Ishikawa (cell line): ENCODE results near the gene DHRSX.

Experiments
- CEBPB ChIP-seq: IDR thresholded peaks from 2 replicates; pipeline ENCODE4 v1.6.1; 2012
- CREB1 ChIP-seq: IDR thresholded peaks from 2 replicates; pipeline ENCODE4 v1.6.1; 2012; ENCODE audit warnings: low read depth
- EGR1 ChIP-seq: IDR thresholded peaks from 2 replicates; pipeline ENCODE4 v1.6.1; 2012
- EP300 ChIP-seq: IDR thresholded peaks from 2 replicates; pipeline ENCODE4 v1.6.1; 2012; ENCODE audit warnings: borderline replicate concordance
- FOXM1 ChIP-seq: IDR thresholded peaks from 2 replicates; pipeline ENCODE4 v1.6.1; 2012; ENCODE audit warnings: low read depth, borderline replicate concordance
- NFIC ChIP-seq: IDR thresholded peaks from 2 replicates; pipeline ENCODE4 v1.6.1; 2012
- RAD21 ChIP-seq: IDR thresholded peaks from 2 replicates; pipeline ENCODE4 v1.6.1; 2012; ENCODE audit warnings: low read depth
- TAF1 ChIP-seq: IDR thresholded peaks from 2 replicates; pipeline ENCODE4 v1.6.1; 2012; ENCODE audit warnings: low read depth, mild to moderate bottlenecking
- TCF12 ChIP-seq: IDR thresholded peaks from 2 replicates; pipeline ENCODE4 v1.6.1; 2012; ENCODE audit warnings: low read depth
- TEAD4 ChIP-seq: IDR thresholded peaks from 2 replicates; pipeline ENCODE4 v1.6.1; 2012
- YY1 ChIP-seq: IDR thresholded peaks from 2 replicates; pipeline ENCODE4 v1.6.1; 2012; ENCODE audit warnings: low read depth
- ZBTB7A ChIP-seq: IDR thresholded peaks from 2 replicates; pipeline ENCODE4 v1.6.1; 2012; ENCODE audit warnings: low read depth
- TF ChIP-seq, protein P1 (sequence below): IDR thresholded peaks from 2 replicates; pipeline ENCODE4 v1.6.1; 2012
- TF ChIP-seq, protein P2 (sequence below): IDR thresholded peaks from 2 replicates; pipeline ENCODE4 v1.6.1; 2012; ENCODE audit warnings: low read depth, mild to moderate bottlenecking
- TF ChIP-seq, protein P3 (sequence below): IDR thresholded peaks from 2 replicates; pipeline ENCODE4 v1.6.1; 2012

Gene DHRSX

DNA sequence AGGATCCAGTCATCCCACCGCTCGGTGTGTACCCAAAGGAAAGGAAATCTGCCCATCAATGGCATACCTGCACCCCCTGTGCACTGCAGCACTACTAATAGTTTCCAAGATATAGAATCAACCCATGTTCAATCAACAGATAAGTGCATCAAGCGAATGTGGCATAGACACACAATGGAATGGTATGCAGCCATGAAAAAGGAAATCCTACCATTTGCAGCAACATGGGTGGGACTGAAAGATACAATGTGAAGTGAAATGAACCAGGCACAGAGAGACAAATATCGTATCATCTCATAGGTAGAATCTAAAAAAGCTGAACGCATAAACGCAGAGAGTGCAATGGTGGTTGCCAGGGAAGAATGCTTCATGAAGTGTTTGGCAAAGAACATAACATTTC is 42.5 kb downstream of the DHRSX start:
- no peak for TF ChIP-seq YY1
- no peak for TF ChIP-seq TCF12
- TF ChIP-seq CEBPB = no peak

DNA sequence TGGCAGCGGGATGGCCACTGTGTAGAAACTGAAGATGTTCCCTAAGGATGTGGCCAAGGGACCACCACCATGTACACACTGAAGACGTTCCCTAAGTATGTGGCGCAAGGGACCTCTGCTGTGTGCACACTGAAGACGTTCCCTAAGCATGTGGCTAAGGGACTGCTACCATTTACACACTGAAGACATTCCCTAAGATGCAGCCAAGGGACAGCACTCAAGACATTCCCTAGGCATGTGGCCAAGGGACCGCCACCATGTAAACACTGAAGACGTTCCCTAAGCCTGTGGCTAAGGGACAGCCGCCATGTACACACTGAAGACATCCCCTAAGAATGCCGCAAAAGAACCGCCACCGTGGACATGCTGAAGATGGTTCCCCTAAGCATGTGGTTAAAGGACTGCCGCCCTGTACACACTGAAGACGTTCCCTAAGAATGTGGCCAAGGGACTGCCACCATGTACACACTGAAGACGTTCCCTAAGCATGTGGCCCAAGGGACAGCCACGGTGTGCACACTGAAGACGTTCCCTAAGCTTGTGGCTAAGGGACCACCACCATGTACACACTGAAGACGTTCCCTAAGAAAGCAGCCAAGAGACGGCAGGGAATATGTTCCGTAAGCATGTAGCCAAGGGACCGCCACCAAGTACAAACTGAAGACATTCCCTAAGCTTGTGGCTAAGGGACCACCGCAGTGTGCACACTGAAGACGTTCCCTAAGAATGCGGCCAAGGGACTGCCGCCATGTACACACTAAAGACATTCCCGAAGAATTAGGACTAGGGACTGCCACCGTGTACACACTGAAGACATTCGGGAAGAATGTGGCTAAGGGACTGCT is 43.3 kb downstream of the DHRSX start:
- TF ChIP-seq CREB1 (no peak), CEBPB (0 out of 2 replicates have a peak, but pooled peaks have one; percentile 10), FOXM1 (no peak), EGR1 (no peak), ZBTB7A (no peak), TCF12 (no peak), EP300 (peak; percentile 3; the same call in 1 of the 2 replicates), RAD21 (no peak), TEAD4 (peak; percentile 46; the same call in 1 of the 2 replicates), NFIC (peak; percentile 80), TAF1 (no peak), YY1 (peak; percentile 56; the same call in 1 of the 2 replicates)
- TF ChIP-seq, protein P1, sequence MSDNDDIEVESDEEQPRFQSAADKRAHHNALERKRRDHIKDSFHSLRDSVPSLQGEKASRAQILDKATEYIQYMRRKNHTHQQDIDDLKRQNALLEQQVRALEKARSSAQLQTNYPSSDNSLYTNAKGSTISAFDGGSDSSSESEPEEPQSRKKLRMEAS = no peak; the same call in 1 of the 2 replicates
- TF ChIP-seq, protein P2, sequence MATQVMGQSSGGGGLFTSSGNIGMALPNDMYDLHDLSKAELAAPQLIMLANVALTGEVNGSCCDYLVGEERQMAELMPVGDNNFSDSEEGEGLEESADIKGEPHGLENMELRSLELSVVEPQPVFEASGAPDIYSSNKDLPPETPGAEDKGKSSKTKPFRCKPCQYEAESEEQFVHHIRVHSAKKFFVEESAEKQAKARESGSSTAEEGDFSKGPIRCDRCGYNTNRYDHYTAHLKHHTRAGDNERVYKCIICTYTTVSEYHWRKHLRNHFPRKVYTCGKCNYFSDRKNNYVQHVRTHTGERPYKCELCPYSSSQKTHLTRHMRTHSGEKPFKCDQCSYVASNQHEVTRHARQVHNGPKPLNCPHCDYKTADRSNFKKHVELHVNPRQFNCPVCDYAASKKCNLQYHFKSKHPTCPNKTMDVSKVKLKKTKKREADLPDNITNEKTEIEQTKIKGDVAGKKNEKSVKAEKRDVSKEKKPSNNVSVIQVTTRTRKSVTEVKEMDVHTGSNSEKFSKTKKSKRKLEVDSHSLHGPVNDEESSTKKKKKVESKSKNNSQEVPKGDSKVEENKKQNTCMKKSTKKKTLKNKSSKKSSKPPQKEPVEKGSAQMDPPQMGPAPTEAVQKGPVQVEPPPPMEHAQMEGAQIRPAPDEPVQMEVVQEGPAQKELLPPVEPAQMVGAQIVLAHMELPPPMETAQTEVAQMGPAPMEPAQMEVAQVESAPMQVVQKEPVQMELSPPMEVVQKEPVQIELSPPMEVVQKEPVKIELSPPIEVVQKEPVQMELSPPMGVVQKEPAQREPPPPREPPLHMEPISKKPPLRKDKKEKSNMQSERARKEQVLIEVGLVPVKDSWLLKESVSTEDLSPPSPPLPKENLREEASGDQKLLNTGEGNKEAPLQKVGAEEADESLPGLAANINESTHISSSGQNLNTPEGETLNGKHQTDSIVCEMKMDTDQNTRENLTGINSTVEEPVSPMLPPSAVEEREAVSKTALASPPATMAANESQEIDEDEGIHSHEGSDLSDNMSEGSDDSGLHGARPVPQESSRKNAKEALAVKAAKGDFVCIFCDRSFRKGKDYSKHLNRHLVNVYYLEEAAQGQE = no peak
- TF ChIP-seq, protein P3, sequence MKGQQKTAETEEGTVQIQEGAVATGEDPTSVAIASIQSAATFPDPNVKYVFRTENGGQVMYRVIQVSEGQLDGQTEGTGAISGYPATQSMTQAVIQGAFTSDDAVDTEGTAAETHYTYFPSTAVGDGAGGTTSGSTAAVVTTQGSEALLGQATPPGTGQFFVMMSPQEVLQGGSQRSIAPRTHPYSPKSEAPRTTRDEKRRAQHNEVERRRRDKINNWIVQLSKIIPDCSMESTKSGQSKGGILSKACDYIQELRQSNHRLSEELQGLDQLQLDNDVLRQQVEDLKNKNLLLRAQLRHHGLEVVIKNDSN = no peak

DNA sequence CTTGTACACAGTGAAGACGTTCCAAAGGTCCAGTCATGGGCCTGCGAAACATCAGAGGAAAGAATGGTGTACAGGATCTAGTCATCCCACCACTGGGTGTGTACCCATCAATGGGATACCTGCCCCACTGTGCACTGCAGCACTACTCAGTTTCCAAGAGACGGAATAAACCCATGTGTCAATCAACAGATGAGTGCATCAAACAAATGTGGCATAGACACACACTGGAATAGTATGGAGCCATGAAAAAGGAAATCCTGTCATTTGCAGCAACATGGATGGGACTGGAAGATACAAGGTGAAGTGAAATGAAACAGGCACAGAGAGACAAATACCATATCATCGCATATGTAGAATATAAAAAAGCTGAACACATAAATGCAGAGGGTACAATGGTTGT is 48.0 kb downstream of the DHRSX start:
- TF ChIP-seq NFIC (no peak), EGR1 (no peak), ZBTB7A (no peak), RAD21 (no peak), TEAD4 (no peak), CREB1 (no peak)
- TF ChIP-seq, protein P1 = no peak

DNA sequence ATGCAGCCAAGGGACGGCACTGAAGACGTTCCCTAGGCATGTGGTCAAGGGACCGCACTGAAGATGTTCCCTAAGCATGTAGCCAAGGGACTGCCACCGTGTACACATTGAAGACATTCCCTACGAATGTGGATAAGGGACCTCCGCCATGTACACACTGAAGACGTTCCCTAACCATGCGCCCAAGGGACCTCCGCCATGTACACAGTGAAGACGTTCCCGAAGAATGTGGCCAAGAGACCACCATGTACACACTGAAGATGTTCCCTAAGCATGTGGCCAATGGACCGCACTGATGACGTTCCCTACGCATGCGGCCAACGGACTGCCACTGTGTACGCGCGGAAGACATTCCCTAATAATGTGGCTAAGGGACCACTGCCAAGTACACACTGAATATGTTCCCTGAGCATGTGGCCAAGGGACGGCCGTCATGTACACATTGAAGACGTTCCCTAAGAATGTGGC is 48.4 kb downstream of the DHRSX start:
- TF ChIP-seq CREB1 (no peak), CEBPB (no peak), YY1 (0 out of 2 replicates have a peak, but pooled peaks have one; percentile 0)

DNA sequence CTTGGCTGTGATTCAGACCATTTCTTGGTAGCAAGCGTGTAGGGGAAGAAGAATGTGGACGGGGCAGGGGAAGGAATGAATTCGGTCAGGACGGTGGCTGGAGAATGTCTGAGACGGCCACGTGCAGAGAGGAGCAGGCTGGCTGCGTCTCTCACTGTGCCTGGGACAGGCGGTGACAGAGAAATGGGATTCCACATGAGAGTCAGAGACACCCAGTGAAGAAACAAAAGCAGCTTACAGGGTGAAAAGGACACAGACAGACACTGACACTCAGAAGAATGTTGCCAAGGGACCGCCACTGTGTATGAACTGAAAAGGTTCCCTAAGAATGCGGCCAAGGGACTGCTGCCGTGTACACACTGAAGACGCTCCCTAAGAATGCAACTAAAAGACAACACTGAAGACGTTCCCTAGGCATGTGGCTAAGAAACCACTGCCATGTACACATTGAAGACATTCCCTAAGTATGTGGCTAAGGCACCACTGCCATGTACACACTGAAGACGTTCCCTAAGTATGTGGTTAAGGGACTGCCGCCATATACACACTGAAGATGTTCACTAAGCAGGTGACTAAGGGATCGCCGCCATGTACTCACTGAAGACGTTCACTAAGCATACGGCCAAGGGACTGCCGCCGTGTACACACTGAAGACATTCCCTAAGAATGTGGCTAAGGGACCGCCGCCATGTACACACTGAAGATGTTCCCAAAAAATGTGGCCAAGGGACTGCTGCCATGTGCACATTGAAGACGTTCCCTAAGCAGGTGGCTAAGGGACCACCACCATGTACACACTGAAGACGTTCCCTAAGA is 49.1 kb downstream of the DHRSX start:
- TF ChIP-seq EGR1 = no peak
- no peak for TF ChIP-seq CREB1
- TF ChIP-seq, protein P1 = no peak; the same call in 1 of the 2 replicates
- no peak for TF ChIP-seq FOXM1
- no peak for TF ChIP-seq NFIC
- TF ChIP-seq YY1 = peak; percentile 66; the same call in 1 of the 2 replicates
- TF ChIP-seq TEAD4 = peak; percentile 33; the same call in 1 of the 2 replicates

DNA sequence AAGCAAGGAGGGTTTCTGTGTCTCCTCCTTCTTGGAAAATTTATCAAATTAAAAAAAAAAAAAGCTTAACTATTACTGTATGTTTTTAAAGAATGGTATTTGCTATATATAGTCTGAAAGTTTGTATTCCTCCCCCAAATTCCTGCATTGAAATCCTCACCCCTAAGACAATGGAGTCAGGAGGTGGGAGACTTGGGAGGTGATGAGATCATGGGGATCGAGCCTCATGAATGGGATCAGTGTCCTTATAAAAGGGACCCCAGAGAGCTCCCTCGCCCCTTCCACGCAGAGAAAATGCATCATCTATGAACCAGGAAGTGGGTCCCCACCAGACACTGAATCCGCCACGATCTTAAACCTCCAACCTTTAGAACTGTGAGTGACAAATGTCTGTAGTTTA is 50.1 kb downstream of the DHRSX start:
- TF ChIP-seq, protein P3 = no peak
- TF ChIP-seq FOXM1 = no peak
- TF ChIP-seq CEBPB = no peak

DNA sequence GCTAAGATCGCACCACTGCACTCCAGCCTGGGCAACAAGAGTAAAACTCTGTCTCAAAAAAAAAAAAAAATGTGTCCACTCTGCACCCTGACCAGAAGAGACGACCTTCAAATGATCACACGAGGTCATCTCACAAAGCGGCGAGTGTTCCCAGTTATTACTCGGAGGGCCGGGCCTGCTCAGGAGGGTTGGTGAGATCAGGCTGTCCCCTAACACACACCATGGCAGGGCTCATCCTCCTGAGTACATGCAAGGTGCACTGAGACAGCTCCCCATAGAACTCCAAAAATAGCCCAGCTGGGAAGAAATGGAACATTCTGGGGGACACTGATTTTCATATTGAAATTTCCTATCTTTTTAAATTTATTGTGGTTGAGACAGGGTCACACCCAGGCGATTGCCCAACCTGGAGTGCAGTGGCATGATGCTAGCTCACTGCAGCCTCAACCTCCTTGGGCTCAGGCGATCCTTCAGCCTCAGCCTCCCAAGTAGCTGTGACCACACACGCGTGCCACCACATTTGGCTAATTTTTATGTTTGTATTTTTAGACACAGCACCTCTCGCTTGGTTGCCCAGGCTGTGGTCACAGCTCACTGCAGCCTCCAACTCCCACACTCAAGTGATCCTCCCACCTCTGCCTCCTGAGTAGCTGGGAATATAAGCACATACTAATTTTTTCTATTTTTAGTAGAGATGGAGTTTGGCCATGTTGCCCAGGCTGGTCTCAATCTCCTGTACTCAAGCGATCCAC is 51.5 kb downstream of the DHRSX start:
- TF ChIP-seq NFIC = no peak
